ENCODE data around the gene FOCAD.

DNA sequence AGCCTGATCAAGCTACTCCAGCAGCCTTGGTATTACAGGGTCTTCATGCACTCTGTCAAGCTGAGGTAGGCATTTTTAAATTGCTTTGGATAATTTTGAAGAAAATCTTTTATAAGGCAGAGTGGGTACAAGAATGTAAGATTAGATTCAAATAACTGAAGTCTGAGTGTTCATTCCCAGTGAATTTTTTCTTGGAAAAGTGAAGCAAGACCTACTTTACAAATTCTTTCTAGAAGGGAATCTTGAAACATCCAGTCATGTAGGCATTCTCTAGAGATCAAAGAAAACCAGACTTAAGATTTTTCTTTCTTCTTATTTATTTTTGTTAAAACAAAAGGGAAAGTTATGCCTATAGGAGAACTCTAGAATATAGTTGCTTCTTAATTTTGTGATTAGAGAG is 139.0 kb downstream of the FOCAD start:
- TF ChIP-seq POLR2AphosphoS5 (IDR thresholded peaks at IDR 0.05; ENCODE audit: borderline replicate concordance, low read depth, low read length) (no peak), EZH2 (IDR thresholded peaks at IDR 0.05) (no peak), FOXP2 (optimal IDR thresholded peaks at IDR 0.05; ENCODE audit: control extremely low read depth, extremely low read length, insufficient read depth) (no peak)
